NOMO-1 treated with dmso at 0.1 percent for 144 hours (cell line): ENCODE measurements around the gene THAP12.
A peak's percentile ranks its signal among the peaks of the same experiment; 100 is the strongest.
"Not testable (repeated sequence)": the region's sequence is repeated elsewhere in the genome, so short reads cannot be mapped to it uniquely, and the experiment has no call there.

Experiments used
- DNase-seq: peaks from one replicate; lab custom pipeline; 2025; ENCODE audit not compliant: unreplicated experiment; lab: John Stamatoyannopoulos, UW

THAP12 gene

GRCh38 chr11:76380977-76381719, at the start of gene THAP12, which contains the start of gene GVQW3:
Gene THAP12, minus strand, starts transcription at chr11:76381132. Its CDS starts 296 bp downstream, at chr11:76380836.
Gene GVQW3, plus strand, starts transcription at chr11:76381323. Its CDS starts 506 bp downstream, at chr11:76381829.
- DNase-seq = peak; percentile 94

GRCh38 chr11:76426660-76427059, 45.7 kb upstream of the THAP12 start:
- no peak for DNase-seq

- no peak for DNase-seq
Measured at GRCh38 chr11:76424891-76425290, 44.0 kb upstream of the THAP12 start.

GRCh38 chr11:76424379-76424778, 43.4 kb upstream of the THAP12 start:
- DNase-seq = no peak

- DNase-seq = no peak
Measured at GRCh38 chr11:76419896-76420295, 39.0 kb upstream of the THAP12 start.

- no peak for DNase-seq
Measured at GRCh38 chr11:76415073-76415472, 34.1 kb upstream of the THAP12 start.

GRCh38 chr11:76410851-76411357, 30.0 kb upstream of the THAP12 start:
- no peak for DNase-seq

GRCh38 chr11:76408171-76408965, 27.4 kb upstream of the THAP12 start:
- DNase-seq = no peak

GRCh38 chr11:76406359-76406758, 25.4 kb upstream of the THAP12 start:
- no peak for DNase-seq

- DNase-seq = not testable (repeated sequence)
Measured at GRCh38 chr11:76401484-76401883, 20.6 kb upstream of the THAP12 start.

GRCh38 chr11:76400967-76401366, 20.0 kb upstream of the THAP12 start:
- DNase-seq = no peak

GRCh38 chr11:76397383-76397782, 16.5 kb upstream of the THAP12 start:
- DNase-seq = no peak

GRCh38 chr11:76395296-76395695, 14.4 kb upstream of the THAP12 start:
- DNase-seq = no peak

GRCh38 chr11:76394411-76394810, 13.5 kb upstream of the THAP12 start:
- DNase-seq = no peak

- DNase-seq = no peak
Measured at GRCh38 chr11:76392870-76393269, 11.9 kb upstream of the THAP12 start.

- DNase-seq = no peak
Measured at GRCh38 chr11:76391811-76392475, 11.0 kb upstream of the THAP12 start.

GRCh38 chr11:76391021-76391420, 10.1 kb upstream of the THAP12 start:
- no peak for DNase-seq

- no peak for DNase-seq
Measured at GRCh38 chr11:76388408-76388807, 7.5 kb upstream of the THAP12 start.

- no peak for DNase-seq
Measured at GRCh38 chr11:76385903-76386302, 5.0 kb upstream of the THAP12 start.

- no peak for DNase-seq
Measured at GRCh38 chr11:76382209-76382608, 1.3 kb upstream of the THAP12 start.
